ENCODE data around the gene B4GALNT4. TPM values are rescaled to one million over a fixed set of nuclear protein-coding genes. Genes with fewer than 3 reads are reported as not detected.

B4GALNT4 gene
- total RNA-seq, 1 experiment from 2014 or later = 20.0 TPM

DNA sequence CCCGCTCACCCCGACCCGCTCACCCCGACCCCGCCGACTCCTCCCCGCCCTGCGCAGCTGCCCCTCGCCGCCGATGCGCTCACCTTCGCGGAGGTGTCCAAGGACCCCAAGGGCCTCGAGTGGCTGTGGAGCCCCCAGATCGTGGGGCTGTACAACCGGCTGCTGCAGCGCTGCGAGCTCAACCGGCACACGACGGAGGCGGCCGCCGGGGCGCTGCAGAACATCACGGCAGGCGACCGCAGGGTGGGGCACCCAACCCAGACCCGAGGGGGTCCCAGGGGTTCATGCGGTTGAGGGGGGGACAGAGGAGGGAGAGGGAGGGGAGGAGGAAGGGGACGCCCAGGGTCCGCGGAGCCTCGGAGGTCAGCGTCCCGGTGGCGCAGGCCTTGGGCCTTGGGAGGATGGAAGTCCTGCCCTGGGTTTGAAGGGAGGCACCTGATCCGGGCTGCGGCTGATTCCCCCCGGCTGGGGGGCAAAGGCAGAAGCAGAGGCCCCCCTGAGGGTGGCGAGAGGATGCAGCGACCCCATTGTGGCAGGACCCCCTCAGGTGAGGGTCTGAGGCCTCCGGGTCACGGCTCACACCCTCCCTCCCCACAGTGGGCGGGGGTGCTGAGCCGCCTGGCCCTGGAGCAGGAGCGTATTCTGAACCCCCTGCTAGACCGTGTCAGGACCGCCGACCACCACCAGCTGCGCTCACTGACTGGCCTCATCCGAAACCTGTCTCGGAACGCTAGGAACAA lies 33.9 kb downstream of the B4GALNT4 start:
- Mint-ChIP-seq H3K36me3 (ENCODE audit: insufficient read depth, unreplicated experiment) (peaks cover 59% of the 10 kb centered on the region), H3K4me1 (ENCODE audit: insufficient read depth, unreplicated experiment) (no peaks in the 10 kb centered on the region), H3K27ac (ENCODE audit: low read depth, unreplicated experiment) (no peak overlapping the region), H3K4me3 (ENCODE audit: unreplicated experiment) (no peak overlapping the region), H3K9me3 (ENCODE audit: unreplicated experiment) (no peaks in the 10 kb centered on the region), H3K27me3 (ENCODE audit: insufficient read depth, unreplicated experiment) (no peaks in the 10 kb centered on the region)
- CTCF ChIA-PET = interaction anchor here (0.6 kb wide), 1 partner anchor 38 kb away, joined by 3 read pairs; no protein-coding TSS in a partner anchor
- TF ChIP-seq, protein P1, sequence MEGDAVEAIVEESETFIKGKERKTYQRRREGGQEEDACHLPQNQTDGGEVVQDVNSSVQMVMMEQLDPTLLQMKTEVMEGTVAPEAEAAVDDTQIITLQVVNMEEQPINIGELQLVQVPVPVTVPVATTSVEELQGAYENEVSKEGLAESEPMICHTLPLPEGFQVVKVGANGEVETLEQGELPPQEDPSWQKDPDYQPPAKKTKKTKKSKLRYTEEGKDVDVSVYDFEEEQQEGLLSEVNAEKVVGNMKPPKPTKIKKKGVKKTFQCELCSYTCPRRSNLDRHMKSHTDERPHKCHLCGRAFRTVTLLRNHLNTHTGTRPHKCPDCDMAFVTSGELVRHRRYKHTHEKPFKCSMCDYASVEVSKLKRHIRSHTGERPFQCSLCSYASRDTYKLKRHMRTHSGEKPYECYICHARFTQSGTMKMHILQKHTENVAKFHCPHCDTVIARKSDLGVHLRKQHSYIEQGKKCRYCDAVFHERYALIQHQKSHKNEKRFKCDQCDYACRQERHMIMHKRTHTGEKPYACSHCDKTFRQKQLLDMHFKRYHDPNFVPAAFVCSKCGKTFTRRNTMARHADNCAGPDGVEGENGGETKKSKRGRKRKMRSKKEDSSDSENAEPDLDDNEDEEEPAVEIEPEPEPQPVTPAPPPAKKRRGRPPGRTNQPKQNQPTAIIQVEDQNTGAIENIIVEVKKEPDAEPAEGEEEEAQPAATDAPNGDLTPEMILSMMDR (IDR thresholded peaks at IDR 0.05; ENCODE audit: unreplicated experiment) = no peak
- POLR2A ChIA-PET = interaction anchor here (1.2 kb wide), 1 partner anchor 196 kb away, joined by 3 read pairs; the partner anchor contains the start of genes BET1L and RIC8A
- no TSS peak for BruUV-seq (replicated peaks)
- intact Hi-C loops (cut with micrococcal nuclease) = no loop called here
- no peak for DNase-seq (ENCODE audit: unreplicated experiment)

GRCh38 chr11:403761-404431 lies 34.6 kb downstream of the B4GALNT4 start:
- BruUV-seq (replicated peaks) = no TSS peak
- Mint-ChIP-seq H3K9me3 (ENCODE audit: unreplicated experiment) (no peaks in the 10 kb centered on the region), H3K4me3 (ENCODE audit: unreplicated experiment) (no peak overlapping the region), H3K27me3 (ENCODE audit: insufficient read depth, unreplicated experiment) (no peaks in the 10 kb centered on the region), H3K27ac (ENCODE audit: low read depth, unreplicated experiment) (no peak overlapping the region), H3K4me1 (ENCODE audit: insufficient read depth, unreplicated experiment) (no peaks in the 10 kb centered on the region), H3K36me3 (ENCODE audit: insufficient read depth, unreplicated experiment) (peaks cover 57% of the 10 kb centered on the region)
- TF ChIP-seq, protein P1 (IDR thresholded peaks at IDR 0.05; ENCODE audit: unreplicated experiment) = no peak
- ChIA-PET POLR2A (interaction anchor here (1.2 kb wide), 1 partner anchor 197 kb away, joined by 3 read pairs; the partner anchor contains the start of genes BET1L and RIC8A), CTCF (interaction anchor here (0.6 kb wide), 2 partner anchors 39 to 40 kb away, joined by 3 read pairs; no protein-coding TSS in a partner anchor)
- DNase-seq (ENCODE audit: unreplicated experiment) = no peak
- intact Hi-C loops (cut with micrococcal nuclease) = no loop called here

- no peaks in the 10 kb centered on the region for H3K4me1 Mint-ChIP-seq (ENCODE audit: insufficient read depth, unreplicated experiment)
- CTCF ChIA-PET = interaction anchor here (0.7 kb wide), 1 partner anchor 44 kb away, joined by 3 read pairs; no protein-coding TSS in a partner anchor
- POLR2A ChIA-PET = interaction anchor here (1.2 to 4.7 kb wide), 2 partner anchors 11 to 197 kb away, joined by 3 to 27 read pairs; partner anchors contain the start of genes BET1L, PKP3 and RIC8A
- DNase-seq (ENCODE audit: unreplicated experiment) = no peak
- TF ChIP-seq, protein P1 (IDR thresholded peaks at IDR 0.05; ENCODE audit: unreplicated experiment) = no peak
- intact Hi-C loops (cut with micrococcal nuclease) = loop anchor here (5.0 kb wide), 1 partner anchor 43 kb away; no protein-coding TSS in a partner anchor
- H3K27me3 Mint-ChIP-seq (ENCODE audit: insufficient read depth, unreplicated experiment) = no peaks in the 10 kb centered on the region
- H3K27ac Mint-ChIP-seq (ENCODE audit: low read depth, unreplicated experiment) = no peak overlapping the region
- TSS peak; percentile 93 for BruUV-seq (replicated peaks)
- H3K4me3 Mint-ChIP-seq (ENCODE audit: unreplicated experiment) = no peak overlapping the region
- peaks cover 49% of the 10 kb centered on the region for H3K36me3 Mint-ChIP-seq (ENCODE audit: insufficient read depth, unreplicated experiment)
- H3K9me3 Mint-ChIP-seq (ENCODE audit: unreplicated experiment) = no peaks in the 10 kb centered on the region
Observed at GRCh38 chr11:404551-405264, 35.4 kb downstream of the B4GALNT4 start.
